HG03575 (cell line): ENCODE measurements around the gene KIF16B.
"Not testable (repeated sequence)": the region's sequence is repeated elsewhere in the genome, so short reads cannot be mapped to it uniquely, and the experiment has no call there.

Source experiments
- ATAC-seq: cut with Tn5 transposase; IDR thresholded peaks from one replicate; pipeline ENCODE4 v1.9.1; 2021; ENCODE audit not compliant: unreplicated experiment, insufficient number of reproducible peaks, low FRiP score; ENCODE audit errors: extremely low read depth

Gene KIF16B

GRCh38 chr20:16537025-16537665 lies 36.1 kb downstream of the KIF16B start:
- no peak for ATAC-seq

- no peak for ATAC-seq
Measured at GRCh38 chr20:16535277-16535676, 38.0 kb downstream of the KIF16B start.

GRCh38 chr20:16533502-16533901 lies 39.7 kb downstream of the KIF16B start:
- ATAC-seq: no peak

GRCh38 chr20:16531485-16531884 lies 41.8 kb downstream of the KIF16B start:
- no peak for ATAC-seq

DNA sequence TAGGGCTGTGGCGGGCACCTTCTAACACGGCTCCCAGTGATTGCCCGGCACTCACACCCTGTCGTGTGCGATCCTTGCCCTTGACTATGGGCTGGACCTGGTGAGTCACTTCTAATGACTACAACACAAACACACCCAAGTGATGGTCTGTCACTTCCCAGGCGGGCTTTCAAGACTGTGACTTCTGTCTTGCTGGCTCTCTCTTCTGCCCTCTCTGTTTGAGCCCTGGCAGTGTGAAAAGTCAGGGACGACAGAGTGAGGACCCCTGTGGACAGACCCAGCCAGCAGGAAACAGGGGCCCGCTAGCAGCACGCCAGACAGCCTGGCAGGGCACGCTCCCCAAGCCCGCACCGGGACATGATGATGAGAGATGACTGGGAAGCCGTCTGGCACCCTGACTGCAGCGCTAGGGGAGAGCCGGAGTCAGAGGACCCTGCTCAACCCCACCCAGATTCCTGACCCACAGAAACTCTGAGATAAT lies 43.0 kb downstream of the KIF16B start:
- no peak for ATAC-seq

DNA sequence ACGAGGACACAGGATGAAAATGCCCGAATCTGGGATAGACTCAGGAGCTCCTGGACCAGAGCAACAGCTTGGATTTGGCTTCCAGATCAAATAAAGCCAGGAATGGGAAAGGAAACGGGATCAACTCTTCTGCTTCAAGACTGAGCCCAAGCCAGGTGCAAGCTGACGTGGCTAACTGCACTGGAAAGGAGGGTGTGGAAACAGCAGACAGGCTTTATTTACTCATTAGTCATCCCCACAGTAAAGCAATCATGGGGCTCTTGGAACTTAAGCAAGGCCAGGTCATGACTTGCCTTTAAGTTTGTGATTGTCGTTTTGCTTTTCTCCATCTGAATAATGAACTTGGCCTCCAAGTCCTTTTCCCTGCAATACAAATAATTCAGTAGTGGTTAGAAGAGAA lies 45.2 kb downstream of the KIF16B start:
- no peak for ATAC-seq

DNA sequence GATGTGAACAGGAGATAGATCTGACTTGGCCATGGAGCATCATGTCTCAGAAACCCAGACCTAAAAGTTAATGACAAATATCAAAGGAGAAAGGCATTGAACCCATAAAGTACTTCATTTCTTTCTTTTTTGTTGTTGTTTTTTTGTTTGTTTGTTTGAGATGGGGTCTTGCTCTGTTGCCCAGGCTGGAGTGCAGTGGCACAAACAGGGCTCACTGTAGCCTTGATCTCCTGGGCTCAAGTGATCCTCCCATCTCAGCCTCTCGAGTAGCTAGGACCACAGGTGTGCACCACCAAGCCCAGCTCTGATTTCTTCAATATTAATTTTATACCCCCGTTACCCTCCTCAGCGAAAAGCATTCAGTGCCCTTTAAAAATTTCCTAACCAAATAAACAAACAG lies 45.8 kb downstream of the KIF16B start:
- no peak for ATAC-seq

- no peak for ATAC-seq
Measured at GRCh38 chr20:16526433-16527380, 46.5 kb downstream of the KIF16B start.

DNA sequence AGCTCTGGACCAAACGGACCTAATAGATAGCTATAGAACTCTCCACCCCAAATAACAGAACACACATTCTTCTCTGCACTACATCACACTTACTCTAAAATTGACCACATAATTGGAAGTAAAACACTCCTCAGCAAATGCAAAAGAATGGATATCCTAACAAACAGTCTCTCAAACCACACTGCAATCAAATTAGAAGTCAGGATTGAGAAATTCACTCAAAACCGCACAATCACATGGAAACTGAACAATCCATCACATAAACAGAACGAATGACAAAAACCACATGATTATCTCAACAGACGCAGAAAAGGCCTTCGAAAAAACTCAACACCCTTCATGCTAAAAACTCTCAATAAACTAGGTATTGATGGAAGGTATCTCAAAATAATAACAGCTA lies 50.6 kb downstream of the KIF16B start:
- not testable (repeated sequence) for ATAC-seq

GRCh38 chr20:16520154-16520553 lies 53.1 kb downstream of the KIF16B start:
- no peak for ATAC-seq

DNA sequence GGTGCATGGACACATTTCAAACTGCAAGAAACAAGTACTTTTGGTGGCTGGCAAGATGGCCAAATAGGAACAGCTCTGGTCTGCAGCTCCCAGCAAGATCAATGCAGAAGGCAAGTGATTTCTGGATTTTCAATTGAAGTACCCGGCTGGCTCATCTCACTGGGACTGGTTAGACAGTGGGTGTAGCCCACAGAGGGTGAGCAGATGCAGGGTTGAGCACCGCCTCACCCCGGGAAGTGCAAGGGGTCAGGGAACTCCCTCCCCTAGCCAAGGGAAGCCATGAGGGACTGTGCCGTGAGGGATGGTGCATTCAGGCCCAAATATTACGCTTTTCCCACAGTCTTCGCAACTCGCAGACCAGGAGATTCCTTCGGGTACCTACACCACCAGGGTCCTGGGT lies 53.6 kb downstream of the KIF16B start:
- not testable (repeated sequence) for ATAC-seq

DNA sequence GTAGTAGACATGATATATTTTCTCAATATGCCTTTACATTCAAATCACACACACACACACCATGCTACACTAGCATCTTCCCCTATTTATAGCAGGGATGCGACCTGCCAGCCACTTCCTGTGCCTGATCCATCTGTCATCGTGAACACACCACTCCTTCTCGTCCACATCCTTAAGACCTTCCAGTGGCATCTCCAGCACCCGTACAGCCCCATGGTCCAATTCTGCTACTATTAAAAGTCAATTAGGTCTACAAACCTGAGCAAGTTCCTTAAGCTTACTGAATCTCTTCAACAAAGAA lies 54.5 kb downstream of the KIF16B start:
- ATAC-seq: no peak

DNA sequence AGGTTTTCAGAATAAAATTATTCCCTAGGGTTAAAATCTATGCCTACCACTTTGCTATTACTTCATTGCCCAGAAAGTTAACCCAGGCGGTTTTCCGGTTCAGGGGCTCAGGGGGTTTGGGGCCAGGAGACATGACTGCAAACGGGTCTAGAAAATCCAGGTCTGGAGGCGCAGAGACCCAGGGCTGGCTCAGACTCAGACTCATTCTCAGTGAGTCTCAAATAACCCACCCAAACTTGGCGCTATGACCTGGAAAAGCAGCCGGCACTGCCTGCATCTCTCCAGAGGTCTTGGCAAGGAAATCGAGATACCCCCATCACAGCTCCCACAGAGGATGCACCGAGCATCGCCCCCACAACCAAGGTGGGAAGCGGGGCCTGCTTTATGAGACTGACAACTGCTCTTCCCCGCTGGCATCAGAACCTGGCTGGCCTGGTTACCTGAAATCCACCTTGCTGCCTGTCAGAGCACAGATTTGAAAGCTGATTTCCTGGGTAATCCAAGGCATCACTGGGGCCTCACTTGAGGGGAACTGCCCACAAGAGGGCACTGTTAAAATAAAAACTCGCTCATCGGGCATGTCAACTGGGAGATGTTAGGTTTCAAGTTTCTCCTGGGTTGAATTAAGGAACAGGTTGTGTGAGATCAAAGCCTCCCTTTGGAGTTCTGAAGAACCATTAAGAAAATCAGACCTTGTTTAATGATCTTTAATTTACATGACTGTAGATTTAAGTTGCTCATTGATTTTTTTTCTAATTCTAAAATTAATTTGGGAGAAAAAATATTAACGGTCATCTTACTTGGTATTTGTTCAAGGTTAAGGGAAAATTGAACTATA lies 55.1 kb downstream of the KIF16B start:
- ATAC-seq: no peak

DNA sequence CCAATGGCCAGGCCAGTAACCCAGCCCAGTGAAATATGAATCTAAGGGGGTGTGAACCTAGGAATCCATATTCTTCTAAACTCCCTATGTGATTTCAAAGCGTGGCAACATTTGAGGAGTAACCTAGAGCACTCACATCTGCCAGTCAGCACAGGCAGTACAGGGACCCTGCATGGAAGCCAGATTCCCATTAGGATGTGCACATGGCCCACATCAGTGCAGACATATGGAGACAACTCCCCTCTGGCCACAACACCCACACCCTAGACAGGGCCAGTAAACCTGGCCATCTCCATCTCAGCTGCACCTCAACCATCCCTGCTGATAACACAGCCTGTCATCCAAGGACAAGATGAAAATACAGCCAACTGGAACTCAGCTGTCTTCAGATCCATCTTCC lies 56.5 kb downstream of the KIF16B start:
- ATAC-seq: no peak

DNA sequence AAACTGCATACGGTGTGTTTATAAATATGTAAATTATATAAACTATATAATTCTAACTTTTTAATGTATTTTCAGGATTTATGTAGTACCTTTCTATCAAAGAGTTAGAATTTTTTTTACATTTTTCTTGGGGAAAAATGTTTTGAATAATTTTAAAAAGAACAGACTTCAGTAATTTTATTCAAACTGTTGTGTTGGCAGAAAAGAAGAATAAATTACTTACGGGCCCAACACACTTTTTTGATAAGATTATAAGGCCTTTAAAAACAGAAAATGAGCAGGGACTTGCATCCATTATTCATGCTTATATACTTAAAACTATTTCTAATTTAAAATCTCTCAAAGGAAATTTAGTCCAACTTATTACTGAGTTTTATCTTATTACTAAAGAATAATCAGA lies 58.2 kb downstream of the KIF16B start:
- no peak for ATAC-seq

- ATAC-seq: no peak
Measured at GRCh38 chr20:16514140-16514539, 59.1 kb downstream of the KIF16B start.

DNA sequence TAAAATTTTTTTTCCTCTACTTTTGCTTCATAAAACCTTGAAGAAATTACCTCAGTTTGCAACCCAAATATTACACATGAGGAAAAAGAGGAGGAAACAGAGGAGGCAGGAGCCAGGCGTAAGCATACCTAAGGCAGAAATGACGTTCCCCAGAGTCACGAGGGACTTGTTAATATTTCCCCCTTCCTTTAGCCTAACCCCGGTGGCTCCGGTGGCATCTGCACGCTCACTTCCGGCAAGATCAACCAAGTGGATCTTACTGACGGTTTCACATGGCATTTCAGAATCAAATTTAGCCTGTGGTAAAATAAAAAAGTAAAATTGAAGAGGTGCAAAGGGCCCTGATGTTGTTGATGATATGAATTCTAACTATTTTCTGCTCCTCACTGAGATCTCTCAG lies 67.4 kb downstream of the KIF16B start:
- ATAC-seq: no peak

- ATAC-seq: no peak
Measured at GRCh38 chr20:16501301-16501700, 71.9 kb downstream of the KIF16B start.

DNA sequence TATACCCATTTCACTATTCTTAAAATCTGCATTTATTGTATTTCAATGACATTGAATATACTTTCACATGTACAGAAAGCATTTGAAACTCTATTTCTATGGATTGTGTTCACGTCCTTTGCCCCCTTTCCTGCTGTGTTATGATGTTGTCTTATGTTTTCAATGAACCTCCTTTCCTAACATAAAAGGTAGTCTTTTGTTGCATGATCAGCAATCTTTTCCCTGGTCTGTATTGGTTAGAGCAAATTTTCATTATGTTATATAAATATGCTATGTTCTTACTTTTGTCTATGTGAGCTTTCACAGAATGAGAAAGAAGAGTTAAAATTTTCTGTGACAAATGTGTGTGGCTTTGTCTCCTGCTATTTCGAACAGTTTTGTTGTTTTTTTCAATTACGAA lies 73.1 kb downstream of the KIF16B start:
- ATAC-seq: no peak
